ENCODE data around the gene IQGAP2.
A peak's percentile ranks its signal among the peaks of the same experiment; 100 is the strongest.

Gene IQGAP2

GRCh38 chr5:76612942-76613341 is 209.9 kb downstream of the IQGAP2 start:
- no peak for DNase-seq (ENCODE audit: low spot score)

GRCh38 chr5:76615759-76616158 is 212.7 kb downstream of the IQGAP2 start:
- DNase-seq (ENCODE audit: low spot score) = no peak

GRCh38 chr5:76616206-76616605 is 213.1 kb downstream of the IQGAP2 start:
- no peak for DNase-seq (ENCODE audit: low spot score)

- no peak for DNase-seq (ENCODE audit: low spot score)
These were observed 214.1 kb downstream of the IQGAP2 start for GRCh38 chr5:76617229-76617628.

- DNase-seq (ENCODE audit: low spot score) = no peak
These were observed 214.6 kb downstream of the IQGAP2 start for GRCh38 chr5:76617675-76618074.

- DNase-seq (ENCODE audit: low spot score) = no peak
These were observed 217.1 kb downstream of the IQGAP2 start for GRCh38 chr5:76620166-76620565.

GRCh38 chr5:76622076-76622475 is 219.0 kb downstream of the IQGAP2 start:
- DNase-seq (ENCODE audit: low spot score) = no peak

GRCh38 chr5:76622973-76623596 is 220.0 kb downstream of the IQGAP2 start, which contains the start of gene F2RL2:
TSS of gene F2RL2 (minus strand) at chr5:76623403. CDS start at chr5:76623230, 173 bp downstream.
- no peak for DNase-seq (ENCODE audit: low spot score)

GRCh38 chr5:76625087-76625815 is 222.2 kb downstream of the IQGAP2 start:
- no peak for DNase-seq (ENCODE audit: low spot score)

GRCh38 chr5:76626738-76627137 is 223.7 kb downstream of the IQGAP2 start:
- no peak for DNase-seq (ENCODE audit: low spot score)

GRCh38 chr5:76634661-76635060 is 231.6 kb downstream of the IQGAP2 start:
- DNase-seq (ENCODE audit: low spot score) = no peak

- DNase-seq (ENCODE audit: low spot score) = no peak
These were observed 234.4 kb downstream of the IQGAP2 start for GRCh38 chr5:76637490-76637889.

GRCh38 chr5:76638479-76638878 is 235.4 kb downstream of the IQGAP2 start:
- DNase-seq (ENCODE audit: low spot score) = no peak

- DNase-seq (ENCODE audit: low spot score) = peak; percentile 34
These were observed 238.5 kb downstream of the IQGAP2 start for GRCh38 chr5:76641514-76642120.

- no peak for DNase-seq (ENCODE audit: low spot score)
These were observed 239.4 kb downstream of the IQGAP2 start for GRCh38 chr5:76642390-76643040.

- DNase-seq (ENCODE audit: low spot score) = no peak
These were observed 240.3 kb downstream of the IQGAP2 start for GRCh38 chr5:76643371-76643770.

GRCh38 chr5:76649140-76649539 is 246.1 kb downstream of the IQGAP2 start:
- DNase-seq (ENCODE audit: low spot score) = no peak

GRCh38 chr5:76652809-76653414 is 249.8 kb downstream of the IQGAP2 start:
- DNase-seq (ENCODE audit: low spot score) = no peak

GRCh38 chr5:76657091-76657490 is 254.0 kb downstream of the IQGAP2 start:
- no peak for DNase-seq (ENCODE audit: low spot score)

GRCh38 chr5:76657683-76658311 is 254.7 kb downstream of the IQGAP2 start:
- DNase-seq (ENCODE audit: low spot score) = no peak

GRCh38 chr5:76660360-76660759 is 257.3 kb downstream of the IQGAP2 start:
- no peak for DNase-seq (ENCODE audit: low spot score)

GRCh38 chr5:76662521-76662920 is 259.4 kb downstream of the IQGAP2 start:
- no peak for DNase-seq (ENCODE audit: low spot score)
